Camera-type eye (tissue), 1 donor: Measurements from ENCODE around the gene SLC12A3. TPM values are rescaled to one million over a fixed set of nuclear protein-coding genes. Genes with fewer than 3 reads are reported as not detected.

Experiments used
- total RNA-seq: library from RNA; depleted of rRNA; stranded (reverse); fragments of >200 nt; gene quantifications from one replicate; pipeline ENCODE4 v1.2.3, GENCODE V29; 2014

The SLC12A3 gene, protein sequence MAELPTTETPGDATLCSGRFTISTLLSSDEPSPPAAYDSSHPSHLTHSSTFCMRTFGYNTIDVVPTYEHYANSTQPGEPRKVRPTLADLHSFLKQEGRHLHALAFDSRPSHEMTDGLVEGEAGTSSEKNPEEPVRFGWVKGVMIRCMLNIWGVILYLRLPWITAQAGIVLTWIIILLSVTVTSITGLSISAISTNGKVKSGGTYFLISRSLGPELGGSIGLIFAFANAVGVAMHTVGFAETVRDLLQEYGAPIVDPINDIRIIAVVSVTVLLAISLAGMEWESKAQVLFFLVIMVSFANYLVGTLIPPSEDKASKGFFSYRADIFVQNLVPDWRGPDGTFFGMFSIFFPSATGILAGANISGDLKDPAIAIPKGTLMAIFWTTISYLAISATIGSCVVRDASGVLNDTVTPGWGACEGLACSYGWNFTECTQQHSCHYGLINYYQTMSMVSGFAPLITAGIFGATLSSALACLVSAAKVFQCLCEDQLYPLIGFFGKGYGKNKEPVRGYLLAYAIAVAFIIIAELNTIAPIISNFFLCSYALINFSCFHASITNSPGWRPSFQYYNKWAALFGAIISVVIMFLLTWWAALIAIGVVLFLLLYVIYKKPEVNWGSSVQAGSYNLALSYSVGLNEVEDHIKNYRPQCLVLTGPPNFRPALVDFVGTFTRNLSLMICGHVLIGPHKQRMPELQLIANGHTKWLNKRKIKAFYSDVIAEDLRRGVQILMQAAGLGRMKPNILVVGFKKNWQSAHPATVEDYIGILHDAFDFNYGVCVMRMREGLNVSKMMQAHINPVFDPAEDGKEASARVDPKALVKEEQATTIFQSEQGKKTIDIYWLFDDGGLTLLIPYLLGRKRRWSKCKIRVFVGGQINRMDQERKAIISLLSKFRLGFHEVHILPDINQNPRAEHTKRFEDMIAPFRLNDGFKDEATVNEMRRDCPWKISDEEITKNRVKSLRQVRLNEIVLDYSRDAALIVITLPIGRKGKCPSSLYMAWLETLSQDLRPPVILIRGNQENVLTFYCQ
- not detected for total RNA-seq

DNA sequence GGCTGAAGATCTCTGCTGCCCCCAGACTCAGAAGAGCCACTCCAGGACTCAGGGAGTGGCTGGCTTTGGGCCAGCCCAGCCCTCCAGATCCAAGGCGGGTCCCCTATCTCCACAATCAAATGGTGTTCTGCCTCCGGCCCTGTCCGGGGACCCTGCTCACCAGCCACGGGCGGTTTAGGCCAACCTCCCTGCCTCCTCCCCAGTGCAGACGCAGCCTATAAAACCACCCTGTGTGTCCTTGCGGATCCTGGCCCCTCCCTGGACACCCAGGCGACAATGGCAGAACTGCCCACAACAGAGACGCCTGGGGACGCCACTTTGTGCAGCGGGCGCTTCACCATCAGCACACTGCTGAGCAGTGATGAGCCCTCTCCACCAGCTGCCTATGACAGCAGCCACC lies at the start of gene SLC12A3:
Gene SLC12A3, plus strand, starts transcription at position 248 of the 400 bp plus-strand sequence. Its CDS starts 29 bp downstream, at position 277.

DNA sequence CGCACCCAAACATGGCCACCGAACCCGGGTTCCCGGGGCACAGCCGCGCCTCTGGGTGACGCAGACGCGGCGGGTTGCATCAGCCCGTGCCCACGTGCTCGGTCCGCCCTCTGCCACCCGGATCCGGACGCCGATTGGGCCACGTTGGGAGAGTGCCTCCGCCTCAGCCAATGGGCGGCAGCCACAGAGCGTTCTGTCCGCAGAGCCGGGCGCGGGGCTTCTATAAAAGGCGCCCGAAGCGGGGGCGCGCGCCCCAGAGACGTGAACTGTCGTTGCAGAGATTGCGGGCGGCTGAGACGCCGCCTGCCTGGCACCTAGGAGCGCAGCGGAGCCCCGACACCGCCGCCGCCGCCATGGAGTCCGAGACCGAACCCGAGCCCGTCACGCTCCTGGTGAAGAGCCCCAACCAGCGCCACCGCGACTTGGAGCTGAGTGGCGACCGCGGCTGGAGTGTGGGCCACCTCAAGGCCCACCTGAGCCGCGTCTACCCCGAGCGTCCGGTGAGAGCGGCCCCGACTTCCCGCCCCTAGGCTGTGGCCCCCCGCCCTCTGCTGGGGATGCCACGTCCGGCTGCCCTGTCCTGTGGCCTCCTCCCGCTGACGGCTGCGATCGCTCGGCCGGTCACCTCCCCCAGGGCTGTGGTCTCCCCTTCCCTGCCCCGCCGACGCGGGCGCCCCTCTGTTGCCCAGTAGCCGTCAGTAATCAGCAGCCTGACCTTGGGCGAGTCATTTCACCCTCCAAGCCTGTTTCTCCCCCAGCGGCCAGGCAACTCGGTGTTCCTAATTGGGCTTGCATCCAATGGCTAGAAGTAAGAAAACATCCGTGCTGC lies 67.1 kb downstream of the SLC12A3 start, which contains the start of gene HERPUD1:
Gene HERPUD1, plus strand, starts transcription at position 251 of the 829 bp plus-strand sequence. Its CDS starts 103 bp downstream, at position 354.

DNA sequence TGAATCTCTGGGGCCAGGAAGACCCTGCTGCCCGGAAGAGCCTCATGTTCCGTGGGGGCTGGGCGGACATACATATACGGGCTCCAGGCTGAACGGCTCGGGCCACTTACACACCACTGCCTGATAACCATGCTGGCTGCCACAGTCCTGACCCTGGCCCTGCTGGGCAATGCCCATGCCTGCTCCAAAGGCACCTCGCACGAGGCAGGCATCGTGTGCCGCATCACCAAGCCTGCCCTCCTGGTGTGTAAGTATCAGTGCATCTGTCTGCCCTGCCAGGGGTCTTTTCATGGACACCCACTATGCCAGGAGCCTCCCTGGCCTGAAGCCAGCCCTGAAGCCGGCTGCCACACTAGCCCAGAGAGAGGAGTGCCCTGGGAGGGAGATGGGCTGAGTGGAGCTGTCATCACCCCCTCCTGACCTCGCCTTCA lies 96.9 kb downstream of the SLC12A3 start, which contains the start of gene CETP:
Gene CETP, plus strand, starts transcription at position 100 of the 431 bp plus-strand sequence. Its CDS starts 30 bp downstream, at position 130.

Other genes starting within 250 kb of the SLC12A3 start
- 3.1 TPM for gene MT1E, start 239.4 kb upstream of the SLC12A3 start, total RNA-seq
- not detected for gene MT1M, start 232.5 kb upstream of the SLC12A3 start, total RNA-seq
- not detected for gene MT1A, start 226.5 kb upstream of the SLC12A3 start, total RNA-seq
- gene MT1B, start 213.3 kb upstream of the SLC12A3 start, total RNA-seq, result not detected
- 0.77 TPM for gene MT1F, start 207.2 kb upstream of the SLC12A3 start, total RNA-seq
- gene MT1G, start 197.1 kb upstream of the SLC12A3 start, total RNA-seq, result not detected
- gene MT1H, start 195.4 kb upstream of the SLC12A3 start, total RNA-seq, result not detected
- 28.3 TPM for gene MT1X, start 182.7 kb upstream of the SLC12A3 start, total RNA-seq
- gene NUP93, start 135.1 kb upstream of the SLC12A3 start, total RNA-seq, result 81.0 TPM
- gene HERPUD1, start 66.9 kb downstream of the SLC12A3 start, total RNA-seq, result 119 TPM
- gene CETP, start 96.7 kb downstream of the SLC12A3 start, total RNA-seq, result 1.8 TPM
- gene NLRC5, start 124.3 kb downstream of the SLC12A3 start, total RNA-seq, result 7.0 TPM
- gene CPNE2, start 227.4 kb downstream of the SLC12A3 start, total RNA-seq, result 21.4 TPM